Activated CD4-positive, alpha-beta T cell treated with anti-CD3 and anti-CD28 coated beads for 1 hour (primary cell): ENCODE measurements around the gene NGFR.

Source experiments
- DNase-seq: peaks from one replicate; pipeline ENCODE4 v3.0.0-alpha.2; 2020

NGFR gene

DNA sequence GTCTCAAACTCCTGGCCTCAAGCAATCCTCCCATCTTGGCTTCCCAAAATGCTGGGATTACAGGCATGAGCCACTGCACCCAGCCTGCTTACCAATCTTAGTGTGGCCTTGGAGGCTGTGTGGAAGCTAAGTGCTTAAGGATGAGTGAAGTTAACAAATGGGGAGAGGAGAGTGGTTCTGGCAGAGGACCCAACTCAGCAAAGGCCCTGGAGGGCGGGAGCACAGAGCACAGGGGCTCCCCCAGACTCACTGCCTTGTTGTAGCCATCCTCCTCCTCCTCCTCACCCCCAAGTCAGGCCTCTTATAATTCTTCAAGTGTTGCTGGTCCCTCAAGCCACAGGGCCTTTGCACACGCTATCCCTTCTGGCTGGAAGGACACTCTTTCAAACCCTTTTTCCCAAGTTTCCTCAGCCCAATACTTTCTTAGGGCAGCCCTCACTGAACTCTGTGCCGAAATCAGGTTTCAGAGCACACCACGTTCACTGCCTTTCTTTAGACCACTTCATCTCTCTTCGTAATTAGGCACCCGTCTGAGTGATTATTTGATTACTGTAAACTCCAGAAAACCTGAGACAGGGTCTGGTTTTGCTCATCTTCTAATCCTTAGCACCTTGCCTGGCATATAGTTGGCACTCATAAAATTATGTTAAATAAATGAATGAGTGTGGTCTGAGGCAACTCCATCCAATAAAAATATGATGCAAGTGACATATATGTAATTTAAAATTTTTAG is 23.4 kb downstream of the NGFR start:
- no peak for DNase-seq

DNA sequence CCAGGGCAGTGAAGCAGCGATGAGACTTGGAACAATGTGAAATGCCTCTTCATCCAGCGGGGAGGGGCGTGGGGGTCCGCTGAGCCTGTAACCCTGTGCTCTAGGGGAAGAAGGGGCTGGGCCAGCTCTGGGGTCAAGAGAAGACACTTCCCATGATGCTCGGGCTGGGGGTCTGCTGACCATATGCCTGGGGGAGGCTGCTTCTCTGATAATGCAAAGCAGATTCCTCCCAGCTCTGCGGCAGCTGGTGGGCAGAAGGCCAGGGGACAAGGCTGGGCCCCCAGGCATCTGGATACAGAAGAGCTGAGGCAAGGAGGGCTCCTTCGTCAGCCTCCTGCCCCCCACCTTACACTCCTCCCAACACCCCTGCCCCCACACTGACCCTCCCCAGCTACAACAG is 24.7 kb downstream of the NGFR start:
- no peak for DNase-seq

DNA sequence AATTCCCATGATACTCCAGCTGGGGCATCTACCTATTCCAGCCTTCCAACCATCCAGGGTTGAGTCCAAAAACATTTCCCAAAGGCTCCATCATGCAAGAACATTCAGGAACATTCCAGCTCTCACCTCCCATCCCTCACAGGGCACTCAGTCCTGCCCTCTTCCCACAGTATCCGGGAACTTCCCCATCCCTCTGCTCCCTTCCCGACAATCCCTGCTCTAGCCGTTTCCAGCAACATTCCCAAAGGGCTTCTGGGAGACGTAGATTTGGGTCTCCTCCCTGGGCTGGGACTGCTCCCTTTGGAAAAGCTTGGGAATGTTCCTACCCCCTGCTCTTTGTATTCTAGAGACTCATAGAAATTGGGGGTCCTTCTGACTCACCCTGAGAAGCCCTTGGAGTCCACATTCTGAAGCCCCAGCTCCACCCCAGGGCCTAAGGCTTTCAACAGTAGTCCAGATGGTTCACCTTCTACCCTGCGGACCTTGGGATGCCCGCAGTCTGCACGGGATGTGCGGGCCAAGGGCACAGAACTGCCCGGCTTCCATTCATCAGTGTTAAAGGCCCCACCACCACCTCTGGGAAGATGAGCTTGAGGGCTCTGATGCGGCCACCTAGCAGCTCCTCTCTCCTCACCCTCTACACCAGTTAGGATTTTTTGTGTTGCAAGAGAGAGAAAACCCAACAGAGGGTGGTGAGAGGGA is 25.4 kb downstream of the NGFR start:
- DNase-seq, result no peak

GRCh38 chr17:49521088-49521450 is 26.0 kb downstream of the NGFR start:
- DNase-seq, result no peak

DNA sequence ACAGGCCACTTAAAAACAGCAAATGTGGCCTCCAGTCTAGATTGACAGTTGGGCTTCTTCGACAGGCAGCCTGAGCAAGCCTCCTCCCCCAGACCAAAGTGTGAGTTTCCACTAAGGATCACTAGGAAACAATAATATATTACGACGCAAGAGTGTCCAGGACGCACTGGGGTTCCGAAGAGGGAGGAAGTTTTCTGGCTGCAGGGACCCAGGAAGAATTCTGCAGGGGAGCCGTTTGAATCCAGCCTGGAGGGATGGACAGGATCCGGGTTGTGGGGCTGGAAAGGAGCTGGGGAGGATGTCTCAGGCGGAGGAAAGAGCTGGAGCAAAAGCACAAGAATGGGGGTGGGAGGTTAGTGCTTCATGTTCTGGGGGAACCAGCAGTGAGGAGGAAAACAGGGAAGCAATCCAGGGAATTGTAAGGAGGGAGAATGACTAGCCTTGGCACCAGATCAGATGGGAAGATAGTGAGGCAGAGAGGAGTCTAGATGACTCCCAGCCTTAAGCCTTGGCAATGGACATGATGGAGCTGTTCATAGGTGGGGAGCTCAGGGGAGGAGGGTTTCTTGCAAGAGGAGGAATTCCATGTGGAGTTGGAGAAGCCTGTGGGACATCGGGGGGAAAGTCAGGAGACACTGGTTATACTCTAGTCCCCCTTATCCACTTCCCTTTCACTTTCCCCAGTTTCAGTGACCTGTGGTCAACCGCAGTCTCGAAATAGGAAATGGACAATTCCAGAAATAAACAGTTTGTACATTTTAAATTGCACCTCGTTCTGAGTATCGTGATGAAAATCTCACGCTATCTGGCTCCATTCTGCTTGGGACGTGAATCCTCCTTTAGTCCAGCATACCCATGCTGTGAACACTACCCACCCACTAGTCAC is 26.6 kb downstream of the NGFR start:
- no peak for DNase-seq

GRCh38 chr17:49522357-49522890 is 27.3 kb downstream of the NGFR start:
- DNase-seq, result no peak

GRCh38 chr17:49523196-49523595 is 28.1 kb downstream of the NGFR start:
- DNase-seq, result no peak

- no peak for DNase-seq
These were observed 28.8 kb downstream of the NGFR start for GRCh38 chr17:49523706-49524472.

DNA sequence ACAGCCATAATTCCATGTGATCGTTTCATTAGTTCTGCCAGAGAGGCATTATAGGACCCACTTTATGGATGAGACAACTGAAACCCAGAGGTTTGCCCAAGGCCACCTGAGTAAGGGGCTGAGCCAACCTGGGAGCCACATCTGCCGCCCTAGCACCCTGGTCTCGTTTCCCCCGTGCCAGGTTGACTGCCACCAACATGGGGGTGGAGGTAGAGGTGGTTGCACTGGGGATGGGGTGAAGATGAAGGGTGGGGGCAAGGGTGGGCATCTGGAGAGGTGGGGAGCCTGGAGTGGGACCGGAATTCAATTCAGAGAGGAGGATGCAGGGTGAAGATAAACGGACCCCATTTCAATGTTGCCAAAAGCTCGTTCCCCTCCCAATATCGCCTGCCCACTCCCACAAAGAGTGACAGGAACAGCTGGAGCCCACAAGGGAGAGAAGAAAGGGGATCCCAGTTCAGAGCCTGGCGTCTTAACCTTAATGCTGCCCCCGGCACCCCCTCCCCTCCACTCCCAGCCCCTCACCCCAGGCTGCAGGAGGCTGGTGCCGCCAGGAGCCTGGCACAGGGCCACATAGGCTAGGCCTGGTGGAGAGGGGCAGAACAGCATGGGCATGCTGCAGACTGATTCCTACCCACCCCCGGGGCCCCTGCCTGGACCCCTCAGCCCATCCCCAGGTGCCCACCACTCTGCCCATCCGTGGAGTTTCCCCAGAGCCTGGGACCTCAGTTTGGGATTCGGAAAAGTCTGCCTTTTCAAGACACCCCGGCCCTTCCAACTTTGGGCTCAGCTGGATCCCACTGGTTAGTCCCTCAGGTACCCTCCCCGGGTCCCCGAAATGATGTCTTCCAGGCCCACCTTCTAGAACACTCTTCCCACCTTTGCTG is 29.6 kb downstream of the NGFR start:
- no peak for DNase-seq

DNA sequence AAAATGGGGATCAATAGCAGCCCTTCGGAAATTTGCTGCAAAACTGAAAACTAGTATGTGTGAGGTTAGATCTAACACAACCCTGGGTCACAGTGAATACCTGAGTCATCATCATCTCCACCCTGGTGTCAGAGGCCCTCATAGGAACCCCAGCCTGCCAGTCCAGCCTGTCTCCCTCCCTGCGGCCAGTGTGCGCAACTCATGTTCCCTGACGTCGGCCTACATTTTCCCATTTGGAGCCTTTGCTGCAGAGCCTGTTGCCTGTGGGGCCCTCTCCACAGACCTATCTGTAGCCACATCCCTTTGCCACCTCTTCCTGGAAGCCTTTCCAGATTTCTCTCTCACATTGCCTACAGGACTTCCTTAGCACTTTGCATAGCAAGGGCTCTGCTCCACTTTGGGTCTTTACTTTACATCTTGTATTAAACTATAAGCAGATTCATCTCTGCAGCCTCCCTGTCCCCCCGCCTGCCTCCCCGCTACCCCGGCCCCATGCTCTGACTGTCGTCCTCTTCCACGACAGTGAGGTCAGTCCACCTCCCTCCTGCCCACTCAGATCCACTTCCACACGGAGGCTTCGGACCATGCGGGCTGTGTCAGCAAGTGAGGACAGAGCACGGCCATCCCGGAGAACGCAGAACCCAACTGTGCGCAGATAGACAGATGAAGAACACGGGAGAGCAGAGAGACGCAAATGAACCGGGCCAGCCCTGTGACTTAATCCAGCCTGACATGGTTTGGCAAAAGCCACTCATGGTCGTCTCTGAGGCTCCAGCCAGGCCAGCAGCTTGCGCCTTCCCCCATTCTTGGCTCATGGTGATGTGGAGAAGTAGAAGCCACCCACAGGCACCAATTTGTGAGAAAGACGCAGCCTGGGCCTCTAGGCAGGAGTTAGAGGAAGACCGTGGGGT is 31.0 kb downstream of the NGFR start:
- no peak for DNase-seq

GRCh38 chr17:49527927-49528651 is 33.0 kb downstream of the NGFR start:
- DNase-seq, result no peak

- no peak for DNase-seq
These were observed 33.9 kb downstream of the NGFR start for GRCh38 chr17:49528966-49529365.

GRCh38 chr17:49530118-49530517 is 35.0 kb downstream of the NGFR start:
- DNase-seq, result no peak

DNA sequence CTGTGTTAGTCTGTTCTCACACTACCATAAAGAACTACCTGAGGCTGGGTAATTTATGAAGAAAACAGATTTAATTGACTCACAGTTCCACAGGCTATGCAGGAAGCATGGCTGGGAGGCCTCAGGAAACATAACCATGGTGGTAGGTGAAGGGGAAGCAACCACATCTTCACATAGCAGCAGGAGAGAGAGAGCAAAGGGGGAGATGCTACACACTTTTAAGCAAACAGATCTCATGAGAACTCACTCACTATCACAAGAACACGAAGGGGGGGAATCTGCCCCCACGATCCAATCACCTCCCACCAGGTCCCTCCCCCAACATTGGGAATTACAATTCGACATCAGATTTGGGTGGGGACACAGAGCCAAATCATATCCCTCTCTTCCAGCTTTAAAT is 48.8 kb downstream of the NGFR start:
- no peak for DNase-seq

- no peak for DNase-seq
These were observed 50.0 kb downstream of the NGFR start for GRCh38 chr17:49545007-49545660.

DNA sequence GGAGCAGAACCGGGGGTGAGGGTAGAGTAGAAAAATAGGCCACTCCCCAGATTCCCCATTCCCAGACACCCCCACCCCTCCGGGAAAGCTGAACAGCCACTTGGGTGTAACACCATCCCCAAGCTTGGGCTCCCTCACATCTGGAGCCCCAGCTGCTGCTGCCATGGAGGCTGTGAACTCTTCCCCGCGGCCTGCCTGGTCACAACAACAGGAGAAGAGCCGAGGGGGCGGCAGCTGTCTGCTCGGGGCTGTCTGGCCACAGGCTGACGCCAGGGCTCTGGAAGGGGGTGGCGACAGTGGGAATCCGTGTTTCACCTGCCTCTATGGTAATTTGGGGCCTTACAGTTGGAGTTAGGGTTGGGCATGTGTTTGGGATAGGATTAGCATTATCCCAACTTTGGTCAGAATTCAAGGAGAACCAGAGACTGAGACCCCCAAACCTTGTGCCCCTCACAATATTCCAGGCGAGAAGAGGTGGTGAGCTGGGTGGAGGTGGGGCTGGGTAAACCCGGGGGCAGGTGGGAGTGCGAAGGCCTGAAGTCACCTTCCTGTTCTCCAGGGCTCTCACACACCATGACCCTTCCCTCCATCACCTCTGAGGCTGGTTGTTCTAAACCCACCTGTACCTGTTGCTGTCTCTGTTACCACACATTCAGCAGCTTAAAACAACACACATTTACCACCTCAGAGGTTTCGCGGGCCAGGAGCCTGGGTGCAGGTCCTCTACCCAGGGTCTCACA is 50.9 kb downstream of the NGFR start:
- no peak for DNase-seq

DNA sequence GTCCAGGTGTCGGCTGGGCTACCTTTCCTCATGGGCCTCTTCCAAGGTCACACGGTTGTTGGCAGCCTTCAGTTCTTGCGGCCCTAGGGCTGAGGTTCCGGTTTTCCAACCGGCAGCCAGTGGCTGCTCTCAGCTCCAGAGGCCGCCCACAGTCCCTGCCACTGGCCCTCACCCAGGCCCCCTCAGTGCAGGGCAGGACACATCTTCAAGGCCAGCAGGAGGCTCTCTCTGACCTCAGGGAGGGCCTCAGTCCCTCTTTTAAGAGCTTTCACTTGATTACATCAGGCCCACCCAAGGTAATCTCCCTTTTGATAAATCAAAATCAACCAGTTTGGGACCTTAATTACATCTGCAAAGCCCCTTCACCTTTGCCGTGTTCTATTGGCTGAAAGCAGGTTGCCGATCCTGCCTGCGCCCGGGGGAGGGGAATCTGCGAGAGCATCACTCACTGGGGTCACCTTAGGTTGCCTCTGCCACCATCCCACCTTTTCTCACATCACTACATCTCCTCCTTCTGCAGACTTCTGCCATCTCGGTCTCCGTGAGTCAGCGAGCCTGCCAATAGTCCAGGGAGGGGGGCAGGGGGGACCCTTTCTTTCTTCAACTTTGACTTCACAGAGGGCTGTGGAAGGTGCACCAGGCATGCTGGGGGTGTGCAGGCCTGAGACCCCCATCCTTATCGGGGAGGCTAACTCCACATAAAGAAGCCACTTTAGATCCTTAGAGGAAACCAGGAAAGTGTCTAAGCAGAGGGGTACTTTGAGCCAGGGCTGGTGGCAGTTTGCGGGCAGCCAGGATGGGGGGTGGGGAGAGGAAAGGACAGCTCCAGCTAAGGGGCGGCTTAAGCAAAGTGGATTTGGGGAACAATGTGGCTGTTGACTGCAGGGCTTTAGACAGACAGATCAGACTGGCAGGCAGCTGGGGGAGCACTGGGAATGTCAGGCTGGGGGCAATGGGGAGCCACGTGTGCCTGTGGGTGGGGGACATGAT is 51.7 kb downstream of the NGFR start:
- no peak for DNase-seq
